NCI-H2107 (cell line): ENCODE data around the gene TP53I13.
"Not testable (repeated sequence)": the region's sequence is repeated elsewhere in the genome, so short reads cannot be mapped to it uniquely, and the experiment has no call there.

Experiments used
- DNase-seq: peaks from one replicate; lab custom pipeline; 2025; lab: John Stamatoyannopoulos, UW

The TP53I13 gene, protein sequence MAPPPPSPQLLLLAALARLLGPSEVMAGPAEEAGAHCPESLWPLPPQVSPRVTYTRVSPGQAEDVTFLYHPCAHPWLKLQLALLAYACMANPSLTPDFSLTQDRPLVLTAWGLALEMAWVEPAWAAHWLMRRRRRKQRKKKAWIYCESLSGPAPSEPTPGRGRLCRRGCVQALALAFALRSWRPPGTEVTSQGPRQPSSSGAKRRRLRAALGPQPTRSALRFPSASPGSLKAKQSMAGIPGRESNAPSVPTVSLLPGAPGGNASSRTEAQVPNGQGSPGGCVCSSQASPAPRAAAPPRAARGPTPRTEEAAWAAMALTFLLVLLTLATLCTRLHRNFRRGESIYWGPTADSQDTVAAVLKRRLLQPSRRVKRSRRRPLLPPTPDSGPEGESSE

DNA sequence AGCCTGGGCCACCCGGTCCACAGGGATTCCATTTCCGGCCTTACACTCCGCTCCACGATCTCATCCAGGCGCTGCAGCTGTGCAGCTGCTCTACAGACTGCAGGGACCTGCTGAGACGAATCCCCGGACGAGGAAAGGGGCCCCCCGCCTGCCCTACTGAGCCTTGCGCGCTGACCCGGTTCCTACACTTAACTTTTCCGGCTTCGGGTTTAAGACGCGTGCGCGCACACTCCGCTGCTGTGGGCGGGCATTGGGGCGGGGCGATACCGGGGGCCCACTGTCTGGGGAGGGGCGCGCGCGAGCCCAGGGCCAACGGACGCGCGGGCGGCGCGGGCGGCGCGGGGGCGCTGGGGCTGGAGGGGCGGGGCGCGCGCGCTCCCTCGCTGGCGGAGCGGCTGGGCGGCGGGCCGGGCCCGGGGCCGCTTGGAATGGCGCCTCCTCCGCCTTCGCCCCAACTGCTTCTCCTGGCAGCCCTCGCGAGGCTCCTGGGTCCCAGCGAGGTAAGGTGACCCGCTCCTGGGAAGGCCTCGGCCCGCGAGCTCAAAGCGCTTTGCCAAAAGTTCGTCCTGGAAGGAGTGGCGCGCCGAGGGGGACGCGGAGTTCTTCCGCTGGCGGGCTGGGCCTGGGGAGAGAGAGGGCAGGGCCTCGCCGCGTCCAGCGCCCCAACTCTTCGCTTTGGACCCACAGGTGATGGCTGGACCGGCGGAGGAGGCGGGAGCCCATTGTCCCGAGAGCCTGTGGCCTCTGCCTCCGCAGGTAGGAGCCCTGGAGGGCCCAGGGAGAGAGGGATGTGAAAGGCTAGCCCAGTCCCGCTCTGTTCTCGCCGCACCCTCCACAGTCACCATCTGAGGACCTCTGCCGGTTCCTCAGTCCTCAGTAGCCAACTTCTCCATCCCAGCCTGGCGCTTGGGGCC lies at the start of gene TP53I13:
TSS of gene TP53I13 (plus strand) at position 371 of the 914 bp plus-strand sequence. CDS start at position 429, 58 bp downstream.
- DNase-seq, result no peak

DNA sequence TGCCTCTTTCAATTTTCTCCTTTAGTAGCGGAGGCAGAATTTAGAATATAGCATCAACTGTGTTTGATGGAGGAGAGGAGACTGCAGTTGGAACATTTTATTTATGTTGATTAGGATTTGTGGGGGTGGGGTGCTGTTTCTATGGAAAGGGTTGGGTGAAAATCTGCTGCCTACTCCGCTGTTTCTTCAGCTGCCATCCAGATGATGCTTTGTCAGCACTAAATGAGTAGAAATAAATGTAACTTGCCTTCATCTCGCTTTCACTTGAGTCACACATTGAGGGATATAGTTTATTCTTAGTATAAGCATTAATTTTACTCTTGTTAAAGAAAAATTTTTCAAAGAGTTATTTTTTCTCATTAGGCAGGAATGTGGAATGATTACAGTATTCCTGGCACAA lies 43.8 kb upstream of the TP53I13 start:
- DNase-seq, result no peak

DNA sequence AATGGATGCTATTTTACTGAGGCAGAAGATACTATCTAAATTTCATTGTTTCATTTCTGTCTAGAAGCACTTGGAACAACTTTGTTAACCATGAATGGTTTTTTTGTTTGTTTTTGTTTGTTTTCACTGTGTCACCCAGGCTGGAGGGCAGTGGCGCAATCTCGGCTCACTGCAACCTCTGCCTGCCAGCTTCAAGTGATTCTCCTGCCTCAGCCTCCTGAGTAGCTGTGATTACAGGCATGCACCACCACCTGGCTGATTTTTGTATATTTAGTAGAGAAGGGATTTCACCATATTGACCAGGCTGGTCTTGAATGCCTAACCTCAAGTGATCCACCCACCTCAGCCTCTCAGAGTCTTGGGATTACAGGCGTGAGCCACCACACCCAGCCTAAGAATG lies 42.2 kb upstream of the TP53I13 start:
- DNase-seq, result no peak

DNA sequence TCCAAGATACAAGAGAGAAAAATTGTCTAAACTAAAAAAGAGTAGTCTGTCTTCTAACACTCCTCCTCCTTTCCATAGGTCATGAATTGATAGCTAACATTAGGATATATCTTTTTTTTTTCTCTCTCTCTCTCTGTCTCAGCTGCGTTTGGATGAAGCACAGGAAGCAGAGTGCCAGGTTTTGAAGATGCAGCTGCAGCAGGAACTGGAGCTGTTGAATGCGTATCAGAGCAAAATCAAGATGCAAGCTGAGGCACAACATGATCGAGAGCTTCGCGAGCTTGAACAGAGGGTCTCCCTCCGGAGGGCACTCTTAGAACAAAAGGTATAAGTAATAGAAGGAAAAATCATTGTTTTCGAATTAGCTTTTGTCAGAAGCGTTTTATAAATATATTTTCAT lies 34.5 kb upstream of the TP53I13 start:
- DNase-seq, result no peak

DNA sequence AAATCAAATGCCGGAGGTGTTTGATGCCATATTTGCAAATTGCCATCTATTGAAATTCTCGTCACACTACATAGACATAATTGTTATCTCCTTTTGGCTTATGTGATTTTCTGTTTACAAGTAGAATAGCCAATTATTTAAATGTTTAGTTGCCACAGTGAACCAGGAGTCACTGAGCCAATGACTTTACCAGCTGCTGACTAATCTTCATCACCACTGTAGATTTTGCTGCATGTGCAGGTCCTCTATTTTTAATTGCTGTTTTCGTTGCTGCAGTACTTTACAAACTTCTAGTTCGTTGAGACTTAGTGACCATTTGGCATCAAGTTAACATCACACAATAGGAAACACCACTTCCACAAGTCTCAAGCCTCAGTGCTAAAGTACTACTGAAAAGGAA lies 24.4 kb upstream of the TP53I13 start:
- DNase-seq, result no peak

DNA sequence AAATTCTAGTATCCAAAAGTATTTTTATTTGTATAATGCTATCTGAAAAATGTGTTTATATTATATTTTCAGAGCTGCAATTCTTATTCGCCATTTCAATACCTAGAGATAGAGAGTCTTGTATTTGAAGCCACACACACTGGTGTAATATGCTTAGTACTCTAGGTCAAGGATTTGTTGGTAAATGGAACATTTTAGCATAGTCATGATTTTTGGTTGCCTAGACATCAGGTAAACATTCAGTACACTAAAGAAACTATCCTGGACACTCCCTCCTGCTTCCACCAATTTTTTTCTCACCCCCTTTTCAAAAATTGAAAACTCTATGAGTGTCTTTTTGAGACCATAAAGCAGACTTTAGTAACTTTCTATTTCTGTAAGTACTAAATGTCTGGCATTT lies 22.4 kb upstream of the TP53I13 start:
- no peak for DNase-seq

DNA sequence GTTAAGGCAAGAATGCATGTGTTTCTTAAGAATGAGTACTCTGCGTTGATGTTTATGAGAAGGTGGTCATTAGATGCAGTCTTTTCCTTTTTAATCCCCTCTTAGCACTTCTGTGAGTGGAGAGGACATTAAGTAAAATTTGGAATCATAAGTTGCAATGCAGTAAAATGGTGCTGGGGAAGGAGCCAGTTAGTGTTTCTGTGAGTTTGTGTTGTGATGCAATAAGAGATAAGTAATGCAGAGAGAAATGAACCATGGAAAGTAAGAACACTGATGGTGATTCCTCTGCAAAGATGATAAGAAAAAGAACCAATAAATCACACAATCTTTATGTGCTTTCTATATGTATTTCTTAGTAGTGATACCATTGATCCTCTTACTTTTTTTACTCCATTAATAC lies 21.7 kb upstream of the TP53I13 start:
- no peak for DNase-seq

DNA sequence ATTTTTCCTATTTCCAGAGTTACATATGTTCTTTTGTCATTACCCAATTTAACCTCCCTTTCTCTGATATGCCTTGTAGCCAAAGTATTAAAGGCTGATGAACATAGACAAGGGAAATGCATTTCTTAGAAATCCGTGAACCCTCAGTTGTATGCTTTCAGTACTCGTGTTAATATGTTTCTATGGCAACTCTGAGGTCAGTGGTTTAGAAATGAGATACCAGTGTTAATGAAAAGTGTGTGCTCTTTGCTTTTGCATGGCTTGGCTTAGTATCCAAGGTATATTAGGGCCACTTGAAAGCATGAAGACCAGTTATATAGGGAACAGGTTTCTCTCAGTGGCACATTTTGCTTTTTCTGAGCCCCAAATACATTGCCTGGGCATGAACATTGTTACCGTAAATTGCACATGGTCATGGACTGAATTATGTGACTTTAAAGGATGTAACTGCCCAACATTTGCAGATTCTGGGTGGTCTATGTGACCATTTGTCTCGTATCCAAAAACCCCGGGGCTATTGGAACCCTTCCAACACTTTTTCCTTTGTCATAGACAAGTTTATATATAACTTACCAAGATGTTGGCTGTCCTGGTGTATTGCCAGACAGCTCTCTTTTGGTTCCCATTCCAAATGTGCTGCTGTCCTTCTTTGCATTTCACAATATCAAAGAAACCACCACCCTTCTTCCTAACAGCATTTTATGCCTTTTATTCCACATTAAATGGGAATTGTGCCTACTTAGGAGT lies 19.2 kb upstream of the TP53I13 start:
- DNase-seq, result no peak

DNA sequence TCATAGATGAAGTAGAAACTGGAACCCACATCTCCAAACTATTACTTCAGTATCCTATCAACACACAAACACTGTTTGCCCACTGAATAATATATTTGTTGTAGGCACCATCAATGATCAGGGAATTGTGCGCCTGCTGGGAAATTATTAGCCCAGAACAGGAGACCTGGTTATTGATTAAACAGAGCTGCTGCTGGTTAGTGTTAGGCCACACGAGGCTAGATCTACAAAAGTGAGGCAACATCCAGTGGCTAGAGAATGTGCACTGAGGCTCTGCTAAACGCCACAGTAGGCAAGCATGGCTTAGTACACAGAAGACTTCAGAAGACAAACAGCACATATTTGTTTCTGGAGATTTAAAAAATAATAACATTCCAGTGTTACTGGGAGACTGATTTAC lies 12.7 kb upstream of the TP53I13 start:
- DNase-seq, result no peak

DNA sequence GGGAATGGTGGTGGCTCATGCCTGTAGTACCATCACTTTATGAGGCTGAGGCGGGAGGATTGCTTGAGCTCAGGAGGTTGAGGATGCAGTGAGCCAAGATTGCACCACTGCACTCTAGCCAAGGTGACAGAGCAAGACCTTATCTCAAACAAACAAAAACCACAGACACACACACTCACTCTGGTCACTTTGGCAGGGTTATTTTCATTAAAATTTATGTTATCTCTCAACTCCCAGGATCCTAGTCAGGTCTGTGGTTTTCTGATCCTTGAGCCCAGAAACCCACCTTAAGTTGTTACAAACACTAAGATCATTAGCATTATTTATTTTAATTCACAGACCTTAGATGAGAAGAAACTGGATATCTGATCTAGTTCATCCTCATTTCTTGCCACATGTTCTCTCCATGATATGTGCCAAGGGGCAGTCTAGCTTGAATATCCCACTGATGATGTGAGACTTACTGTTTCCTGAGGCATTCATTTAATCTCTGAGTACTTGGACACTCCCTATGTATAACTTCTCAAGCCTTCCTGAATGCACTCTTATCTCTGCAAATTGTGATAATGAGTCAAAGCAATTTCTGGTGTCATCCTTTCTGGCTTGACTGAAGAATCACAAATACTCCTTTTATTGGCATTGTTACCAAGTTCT lies 11.3 kb upstream of the TP53I13 start:
- no peak for DNase-seq

DNA sequence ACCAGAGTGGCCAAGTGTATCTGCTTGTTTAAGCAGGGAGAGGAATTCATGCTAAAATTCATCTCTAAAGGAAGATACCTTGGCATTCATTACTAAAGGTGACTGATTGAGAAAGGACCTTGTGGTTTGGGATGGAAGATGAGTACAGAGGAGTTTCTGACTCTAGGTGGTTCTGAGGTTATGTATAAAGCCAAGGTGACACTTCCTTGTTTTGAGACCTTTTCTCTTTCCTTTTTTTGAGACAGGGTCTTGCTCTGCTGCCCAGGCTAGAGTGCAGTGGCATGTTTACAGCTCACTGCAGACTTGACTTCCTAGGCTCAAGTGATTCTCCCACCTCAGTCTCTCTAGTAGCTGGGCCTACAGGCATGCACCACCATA lies 10.8 kb upstream of the TP53I13 start:
- DNase-seq, result no peak

DNA sequence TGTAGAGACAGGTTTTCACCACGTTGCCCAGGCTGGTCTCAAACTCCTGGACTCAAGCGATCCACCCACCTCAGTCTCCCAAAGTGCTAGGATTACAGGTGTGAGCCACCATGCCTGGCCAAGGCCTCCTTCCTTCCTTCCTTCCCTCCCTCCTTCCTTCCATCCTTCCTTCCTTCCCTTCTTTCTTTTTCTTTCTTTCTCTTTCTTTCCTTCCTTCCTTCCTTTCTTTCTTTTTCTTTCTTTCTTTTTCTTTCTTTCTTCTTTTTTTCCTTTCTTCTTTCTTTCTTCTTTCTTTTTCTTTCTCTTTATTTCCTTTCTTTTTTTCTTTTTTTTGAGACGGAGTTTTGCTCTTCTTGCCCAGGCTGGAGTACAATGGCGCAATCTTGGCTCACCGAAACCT lies 10.4 kb upstream of the TP53I13 start:
- not testable (repeated sequence) for DNase-seq

DNA sequence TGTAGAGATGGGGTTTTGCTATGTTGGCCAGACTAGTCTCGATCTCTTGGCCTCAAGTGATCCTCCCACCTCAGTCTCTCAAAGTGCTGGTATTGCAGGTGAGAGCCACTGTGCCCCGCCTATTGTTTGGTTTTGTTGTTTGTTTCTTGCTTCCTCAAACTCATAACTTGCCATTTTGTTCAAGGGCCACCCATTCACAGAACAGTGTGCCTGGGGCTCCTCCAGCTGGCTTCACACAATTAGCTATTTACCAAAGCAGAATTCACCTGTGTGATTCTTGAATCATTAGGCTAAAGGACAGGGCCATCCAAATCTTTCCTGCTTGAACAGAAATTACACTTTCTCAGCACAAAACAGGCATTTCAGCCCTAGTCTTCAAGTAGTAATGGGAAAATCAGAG lies 8.9 kb upstream of the TP53I13 start:
- no peak for DNase-seq

DNA sequence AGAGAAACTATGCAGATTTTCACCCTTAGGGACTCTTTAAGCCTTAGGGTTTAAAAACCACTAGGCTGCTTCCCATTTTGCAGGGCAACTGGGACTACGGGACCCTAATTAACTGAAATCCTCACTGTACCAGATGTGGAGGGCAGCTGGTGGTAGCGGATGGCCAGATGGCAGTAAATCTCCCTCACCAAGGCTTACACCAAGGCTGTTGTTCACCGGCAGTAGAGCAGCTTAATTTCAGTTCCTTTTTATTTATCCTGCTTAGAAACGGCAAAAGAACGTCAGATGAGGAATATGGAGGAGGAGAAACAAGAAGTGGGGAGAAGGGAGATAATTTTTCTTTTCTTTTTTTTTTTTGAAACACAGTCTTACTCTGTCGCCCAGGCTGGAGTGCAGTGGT lies 8.2 kb upstream of the TP53I13 start:
- DNase-seq, result no peak

DNA sequence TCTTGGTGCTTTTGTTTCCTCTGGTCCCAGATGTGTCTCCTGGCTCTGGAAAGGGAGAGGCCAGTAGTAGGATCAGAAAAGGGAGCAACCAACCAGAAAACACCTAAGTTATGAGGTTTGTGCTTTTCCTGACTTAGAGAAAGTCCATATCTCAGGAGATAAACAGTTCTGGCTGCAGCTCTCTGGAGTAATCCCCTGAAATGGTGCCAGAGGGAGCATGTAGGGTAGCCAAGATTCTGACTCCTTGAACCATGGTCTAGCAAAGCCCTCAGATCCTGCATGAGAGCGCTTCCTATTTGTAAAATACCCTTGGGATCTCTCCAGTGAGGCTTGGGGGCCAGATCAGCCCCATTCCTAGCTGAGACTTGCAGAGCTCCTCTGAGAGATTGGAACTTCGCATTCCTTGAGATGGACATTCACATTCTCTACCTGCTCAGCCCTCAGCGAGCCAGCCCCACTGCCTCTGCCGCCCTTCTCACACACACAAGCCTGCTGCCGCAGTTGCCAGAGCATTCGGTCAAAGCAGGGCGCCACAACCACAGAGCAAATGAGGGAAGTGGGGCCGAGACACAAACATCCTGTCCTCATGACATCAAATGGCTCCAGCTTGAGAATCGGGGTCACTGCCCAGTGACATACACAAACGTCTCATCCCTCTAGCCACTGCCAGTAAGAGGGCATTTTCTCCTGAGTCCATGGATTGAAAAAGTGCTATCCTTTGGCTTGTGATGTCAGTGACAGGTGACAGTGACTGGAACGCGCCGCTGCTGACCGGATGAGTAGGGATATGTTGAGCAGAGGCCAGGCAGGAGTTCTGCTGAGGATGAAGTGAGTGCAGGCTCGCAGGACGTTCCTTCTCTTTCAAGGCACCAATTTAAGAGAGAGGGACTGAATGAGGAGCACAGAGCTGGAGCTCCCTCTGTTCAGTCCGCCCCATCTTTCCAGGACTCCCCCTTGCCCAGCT lies 6.7 kb upstream of the TP53I13 start:
- DNase-seq, result no peak

DNA sequence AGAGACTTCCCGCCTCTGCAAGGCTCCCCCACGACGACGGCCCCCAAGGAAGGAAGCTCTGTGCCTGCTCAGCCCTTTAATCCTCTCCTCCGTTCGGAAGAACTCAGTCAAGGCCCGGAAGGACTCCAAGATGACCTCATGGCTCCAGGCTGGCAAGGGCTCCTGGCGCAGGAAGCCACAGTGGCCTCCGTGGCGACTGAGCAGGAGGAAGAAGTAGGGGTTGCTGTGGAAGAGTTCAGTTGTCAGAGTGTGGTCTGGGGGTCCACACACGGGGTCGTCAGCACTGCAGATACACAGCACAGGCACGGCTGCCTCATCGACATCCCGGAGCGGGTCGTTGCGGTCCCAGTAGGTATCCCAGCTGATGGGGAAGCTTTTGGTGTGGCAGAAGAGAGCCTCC lies 5.9 kb upstream of the TP53I13 start:
- no peak for DNase-seq

DNA sequence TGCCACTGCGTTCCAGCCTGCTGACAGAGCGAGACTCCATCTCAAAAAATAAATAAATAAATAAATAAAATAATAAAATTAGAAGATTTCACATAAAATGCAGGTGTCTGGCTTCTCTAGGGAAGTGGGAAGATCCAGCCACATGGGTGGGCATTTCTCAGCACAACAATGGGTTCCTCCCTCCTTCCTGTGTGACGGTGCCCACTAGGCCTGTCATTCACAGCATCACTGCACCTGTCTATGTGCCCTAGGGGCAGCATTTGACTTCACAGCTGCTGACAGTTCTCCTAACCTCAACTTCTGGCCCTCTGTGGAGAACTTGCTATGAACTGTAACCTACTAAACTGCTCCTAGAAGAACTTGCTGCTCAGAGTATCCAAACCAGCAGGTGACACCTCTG lies 4.7 kb upstream of the TP53I13 start:
- DNase-seq, result no peak

DNA sequence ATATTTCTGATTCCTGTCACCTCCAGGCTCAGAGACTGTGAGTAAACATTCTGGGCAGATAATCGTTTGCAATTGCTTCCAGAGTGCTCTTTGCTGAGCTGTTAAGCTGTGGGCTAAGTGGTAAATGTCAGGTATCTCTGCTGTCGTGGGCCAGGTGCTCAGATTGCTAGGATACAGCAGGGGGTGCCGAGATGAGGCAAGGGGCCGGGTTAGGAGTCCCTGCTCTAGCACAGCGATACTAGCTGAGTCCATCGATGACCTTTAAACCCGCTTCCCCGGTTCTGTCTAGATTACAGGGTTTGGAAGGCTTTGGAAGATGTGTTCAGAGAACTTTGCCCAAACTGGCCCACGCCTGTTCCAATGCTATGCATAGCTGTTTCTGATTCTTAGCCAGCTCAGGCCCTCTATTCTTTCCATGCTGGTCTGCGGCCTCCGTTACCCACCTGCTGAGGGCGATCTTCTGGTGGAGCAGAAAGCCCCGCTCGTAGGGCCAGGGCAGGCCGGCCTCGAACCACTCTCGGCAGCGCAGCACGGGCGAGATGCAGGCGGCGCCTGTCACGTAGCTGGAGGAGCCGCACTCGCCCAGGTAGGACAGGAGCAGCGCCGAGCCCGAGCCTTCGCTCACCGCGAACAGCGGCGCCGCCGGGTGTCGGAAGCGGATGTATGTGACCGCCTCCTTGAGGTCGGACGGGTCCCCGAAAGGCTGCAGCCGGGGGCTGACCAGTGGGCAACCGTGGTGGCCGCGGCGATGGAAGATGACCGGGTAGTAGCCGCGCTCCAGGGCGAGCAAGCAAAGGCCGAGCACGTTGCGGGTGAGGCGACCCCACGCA lies 2.6 kb upstream of the TP53I13 start:
- peak; percentile 30 for DNase-seq

DNA sequence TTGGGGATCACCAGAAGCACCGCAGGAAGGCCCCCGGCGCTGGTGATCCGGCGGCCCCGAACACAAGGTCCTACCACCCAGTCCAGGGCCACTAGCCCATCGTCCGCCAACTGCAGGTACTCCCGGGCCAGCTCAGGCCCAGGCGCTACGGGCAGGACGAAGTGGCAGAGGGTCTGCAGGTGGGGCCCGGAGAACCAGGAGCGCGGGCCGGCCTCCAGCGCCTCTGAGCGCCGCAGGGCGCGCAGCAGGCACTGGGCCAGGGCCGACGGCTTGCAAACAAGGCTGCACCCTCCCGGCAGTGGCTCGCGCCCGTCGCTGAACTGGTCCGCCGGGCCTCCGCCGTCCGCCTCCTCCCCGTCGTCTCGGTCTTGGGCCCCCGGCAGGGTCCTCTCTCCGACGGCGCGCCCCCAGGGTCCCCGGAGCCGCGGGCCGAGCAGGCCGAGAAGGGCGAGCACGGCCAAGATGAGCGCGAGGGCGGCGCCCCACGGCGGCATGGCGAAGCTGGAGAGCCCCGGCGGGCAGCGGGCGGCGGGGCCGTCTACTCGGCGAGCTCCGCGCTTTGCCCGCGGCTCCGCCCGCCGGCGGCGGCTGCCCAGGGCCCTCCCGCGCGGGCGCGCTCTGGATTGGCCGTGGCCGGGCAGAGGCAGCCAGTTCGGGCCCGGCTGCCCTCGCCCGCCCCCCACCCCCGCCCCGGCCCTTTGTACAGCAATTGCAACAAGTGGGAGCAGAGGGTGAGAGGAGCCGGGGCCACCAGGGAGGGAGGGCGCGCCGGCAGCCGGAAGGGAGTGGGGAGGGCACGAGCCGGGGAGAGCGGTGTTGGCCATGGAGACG lies 1.8 kb upstream of the TP53I13 start, which contains the start of gene ABHD15:
TSS of gene ABHD15 (minus strand) at position 565 of the 831 bp plus-strand sequence. CDS start at position 494, 71 bp downstream.
- no peak for DNase-seq
